GM12873 (cell line): Measurements from ENCODE around the gene ENOX1.

Experiments used
- TF ChIP-seq, protein P1 (sequence below): IDR thresholded peaks from 2 replicates; pipeline ENCODE4 v1.5.1; 2012; ENCODE audit warnings: low read depth, mild to moderate bottlenecking, moderate library complexity, low read length, control low read depth; ENCODE audit not compliant: insufficient read depth; ENCODE audit errors: missing control alignments

The ENOX1 gene

DNA sequence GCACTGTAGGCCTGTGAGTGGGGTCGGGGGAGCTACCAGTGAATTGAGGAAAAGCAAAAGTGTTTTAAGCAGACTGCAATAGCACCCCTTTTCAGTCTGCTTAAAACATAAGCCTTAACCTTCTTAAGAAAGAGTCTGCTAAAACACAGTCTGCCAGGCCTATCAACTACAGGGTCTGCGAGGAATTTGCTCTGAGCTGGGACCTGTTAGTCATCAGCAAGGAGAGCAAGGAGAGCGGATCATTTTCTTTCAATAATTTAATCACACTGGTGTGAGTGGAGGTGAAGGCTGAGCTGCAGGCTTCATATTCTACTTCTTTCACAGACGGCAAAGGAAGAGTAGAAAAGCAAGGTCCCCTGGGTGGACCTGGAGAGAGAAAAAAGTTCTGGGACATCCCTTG is 342.7 kb downstream of the ENOX1 start:
- TF ChIP-seq, protein P1, sequence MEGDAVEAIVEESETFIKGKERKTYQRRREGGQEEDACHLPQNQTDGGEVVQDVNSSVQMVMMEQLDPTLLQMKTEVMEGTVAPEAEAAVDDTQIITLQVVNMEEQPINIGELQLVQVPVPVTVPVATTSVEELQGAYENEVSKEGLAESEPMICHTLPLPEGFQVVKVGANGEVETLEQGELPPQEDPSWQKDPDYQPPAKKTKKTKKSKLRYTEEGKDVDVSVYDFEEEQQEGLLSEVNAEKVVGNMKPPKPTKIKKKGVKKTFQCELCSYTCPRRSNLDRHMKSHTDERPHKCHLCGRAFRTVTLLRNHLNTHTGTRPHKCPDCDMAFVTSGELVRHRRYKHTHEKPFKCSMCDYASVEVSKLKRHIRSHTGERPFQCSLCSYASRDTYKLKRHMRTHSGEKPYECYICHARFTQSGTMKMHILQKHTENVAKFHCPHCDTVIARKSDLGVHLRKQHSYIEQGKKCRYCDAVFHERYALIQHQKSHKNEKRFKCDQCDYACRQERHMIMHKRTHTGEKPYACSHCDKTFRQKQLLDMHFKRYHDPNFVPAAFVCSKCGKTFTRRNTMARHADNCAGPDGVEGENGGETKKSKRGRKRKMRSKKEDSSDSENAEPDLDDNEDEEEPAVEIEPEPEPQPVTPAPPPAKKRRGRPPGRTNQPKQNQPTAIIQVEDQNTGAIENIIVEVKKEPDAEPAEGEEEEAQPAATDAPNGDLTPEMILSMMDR: no peak

DNA sequence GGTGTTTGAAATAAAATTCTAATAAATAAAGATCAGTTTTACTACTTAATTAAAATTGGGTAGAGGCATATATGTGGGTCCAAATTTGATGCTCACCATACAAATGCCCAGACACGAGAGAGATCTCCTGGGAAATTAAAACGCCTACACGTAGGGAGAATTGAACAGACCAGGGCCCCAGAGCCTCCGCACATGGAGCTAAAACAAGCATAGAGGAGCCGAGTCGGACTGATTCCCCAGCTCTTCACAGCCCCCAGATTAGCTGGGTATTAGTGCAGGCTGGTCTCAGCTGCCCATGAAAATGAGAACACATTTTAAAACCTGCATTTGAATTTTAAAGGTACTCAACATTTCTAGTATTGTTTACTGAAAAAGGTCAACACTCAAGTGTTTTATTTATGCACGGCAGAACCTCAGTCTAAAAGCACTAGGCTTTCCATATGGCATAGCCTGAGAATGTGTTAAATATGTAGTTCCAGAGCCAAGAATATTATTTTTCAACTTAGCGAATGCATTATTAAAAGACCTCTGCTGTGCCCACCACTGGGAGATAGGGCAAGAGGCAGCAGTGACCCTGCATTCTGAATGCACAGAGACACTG is 344.8 kb downstream of the ENOX1 start:
- TF ChIP-seq, protein P1: no peak

DNA sequence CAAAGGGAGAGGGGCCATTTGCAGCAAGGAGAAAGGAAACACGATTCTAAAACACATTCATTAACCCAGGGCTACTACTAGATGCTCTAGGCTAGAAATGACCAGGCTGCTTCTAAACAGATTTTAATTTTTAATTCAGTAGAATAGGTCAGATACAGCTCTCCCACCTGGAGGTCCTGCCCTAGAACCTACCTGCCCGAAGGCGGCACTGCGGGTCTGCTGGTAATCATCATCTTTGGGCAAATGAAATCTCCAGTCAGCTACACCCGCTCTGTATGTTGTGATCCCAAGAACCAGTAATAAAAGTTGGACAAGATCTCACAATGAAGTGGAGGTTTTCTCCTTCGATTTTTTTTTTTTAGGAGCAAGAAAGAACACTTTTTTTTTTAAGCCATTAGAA is 345.3 kb downstream of the ENOX1 start:
- TF ChIP-seq, protein P1: no peak

DNA sequence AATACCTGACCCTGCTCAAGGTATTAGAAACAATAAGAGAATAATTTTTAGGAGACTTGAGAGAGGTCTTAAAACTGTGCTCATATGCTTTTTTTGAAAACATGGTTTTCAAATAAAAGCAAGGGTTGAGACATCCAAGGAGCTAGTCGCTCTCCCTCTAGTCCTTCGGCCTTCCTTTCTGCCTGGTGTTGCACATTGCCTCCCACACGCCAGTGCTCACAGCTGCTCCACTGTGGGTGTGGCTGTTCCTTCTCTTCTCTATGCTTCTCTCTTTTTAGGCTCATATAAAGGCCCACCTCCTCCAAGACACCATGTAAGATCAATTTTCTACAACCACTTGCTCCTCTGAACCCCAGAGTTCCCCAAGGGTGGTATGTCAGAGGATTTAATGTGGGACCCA is 352.6 kb downstream of the ENOX1 start:
- TF ChIP-seq, protein P1: no peak

DNA sequence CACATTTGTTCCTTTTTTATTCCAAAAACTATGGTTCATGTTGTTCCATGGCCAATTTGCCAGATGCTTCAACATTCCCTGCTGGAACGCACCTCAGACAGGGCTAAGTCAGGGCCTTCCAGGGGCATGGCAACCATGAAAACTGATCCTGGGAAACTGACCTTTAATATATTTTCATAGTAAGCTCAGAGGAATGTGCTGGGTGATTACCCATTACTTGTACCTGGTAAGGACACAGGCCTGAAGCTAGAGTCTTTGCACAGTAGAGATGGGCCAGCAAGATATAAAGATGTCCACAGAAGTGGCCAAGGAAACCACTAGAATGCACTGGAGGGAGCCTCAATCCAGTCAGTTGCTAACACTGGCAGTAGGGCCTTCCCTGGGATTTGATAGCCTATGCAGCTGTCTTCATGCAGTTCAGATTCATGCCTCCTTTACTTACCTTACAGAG is 353.1 kb downstream of the ENOX1 start:
- TF ChIP-seq, protein P1: no peak

DNA sequence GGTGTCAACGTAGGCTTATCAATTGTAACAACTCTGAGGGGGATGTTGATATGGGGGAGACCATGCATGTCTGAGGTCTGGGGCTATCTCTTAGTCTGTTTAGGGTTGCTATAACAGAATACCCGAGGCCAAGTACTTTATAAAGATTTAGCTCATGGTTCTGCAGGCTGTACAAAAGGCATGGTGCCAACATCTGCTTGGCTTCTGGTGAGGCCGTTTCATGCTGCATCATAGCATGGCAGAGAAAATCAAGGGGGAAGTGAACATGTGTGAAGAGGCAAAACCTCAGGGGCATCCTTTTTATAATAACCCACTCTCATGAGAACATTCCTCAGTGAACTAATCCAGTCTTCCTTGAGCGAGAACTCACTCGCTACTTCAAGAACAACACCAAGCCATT is 353.8 kb downstream of the ENOX1 start:
- TF ChIP-seq, protein P1: no peak

DNA sequence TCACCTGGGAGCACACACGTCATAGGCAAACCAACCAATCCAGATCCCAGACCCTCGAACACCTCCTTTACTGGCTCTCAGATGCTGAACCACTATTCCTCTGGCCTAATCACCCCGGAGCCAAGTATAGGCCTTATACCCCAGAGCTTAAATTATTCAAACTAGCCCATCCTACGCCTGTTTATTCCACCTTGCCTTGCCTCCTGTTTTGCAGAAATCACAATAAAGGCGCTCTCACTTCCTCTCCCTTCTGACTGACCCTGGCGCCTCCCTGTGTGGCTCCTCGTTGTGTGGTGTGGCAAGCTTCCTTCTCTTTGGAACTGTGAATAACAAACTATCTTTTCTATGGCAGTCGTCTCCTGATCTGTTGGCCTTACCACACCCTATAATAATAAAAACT is 354.9 kb downstream of the ENOX1 start:
- TF ChIP-seq, protein P1: no peak
